ENCODE measurements around the gene ENOX1. TPM values are rescaled to one million over a fixed set of nuclear protein-coding genes. Genes with fewer than 3 reads are reported as not detected.

Gene ENOX1
- total RNA-seq, 1 donor from 2014 or later, result 2.5 TPM

DNA sequence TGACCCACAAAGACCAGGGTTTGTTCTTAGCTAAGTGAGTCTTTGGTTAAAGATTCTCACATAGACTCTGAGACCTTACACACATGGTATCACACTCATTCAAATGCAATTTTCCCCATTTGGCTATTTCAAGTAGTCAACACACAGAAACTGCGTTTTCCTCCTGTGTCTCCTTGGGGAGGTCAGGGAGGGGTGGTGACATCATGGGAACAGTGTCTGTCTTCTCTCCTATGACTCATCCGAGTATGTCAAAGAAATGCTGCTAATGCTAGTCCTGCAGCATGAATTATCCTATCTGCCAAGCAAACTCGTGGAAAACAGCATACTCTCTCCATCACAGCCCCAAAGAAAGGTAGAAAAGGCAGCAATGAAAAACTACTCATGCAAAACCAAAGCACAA lies 100.2 kb downstream of the ENOX1 start:
- Mint-ChIP-seq H3K4me1 (ENCODE audit: low read depth) (peaks cover 14% of the 10 kb centered on the region), H3K36me3 (ENCODE audit: insufficient read depth) (no peaks in the 10 kb centered on the region), H3K9me3 (ENCODE audit: low read depth) (no peaks in the 10 kb centered on the region), H3K27ac (no peak overlapping the region), H3K4me3 (ENCODE audit: low read depth) (no peak overlapping the region), H3K27me3 (peaks cover 5% of the 10 kb centered on the region)
- TF ChIP-seq, protein P1, sequence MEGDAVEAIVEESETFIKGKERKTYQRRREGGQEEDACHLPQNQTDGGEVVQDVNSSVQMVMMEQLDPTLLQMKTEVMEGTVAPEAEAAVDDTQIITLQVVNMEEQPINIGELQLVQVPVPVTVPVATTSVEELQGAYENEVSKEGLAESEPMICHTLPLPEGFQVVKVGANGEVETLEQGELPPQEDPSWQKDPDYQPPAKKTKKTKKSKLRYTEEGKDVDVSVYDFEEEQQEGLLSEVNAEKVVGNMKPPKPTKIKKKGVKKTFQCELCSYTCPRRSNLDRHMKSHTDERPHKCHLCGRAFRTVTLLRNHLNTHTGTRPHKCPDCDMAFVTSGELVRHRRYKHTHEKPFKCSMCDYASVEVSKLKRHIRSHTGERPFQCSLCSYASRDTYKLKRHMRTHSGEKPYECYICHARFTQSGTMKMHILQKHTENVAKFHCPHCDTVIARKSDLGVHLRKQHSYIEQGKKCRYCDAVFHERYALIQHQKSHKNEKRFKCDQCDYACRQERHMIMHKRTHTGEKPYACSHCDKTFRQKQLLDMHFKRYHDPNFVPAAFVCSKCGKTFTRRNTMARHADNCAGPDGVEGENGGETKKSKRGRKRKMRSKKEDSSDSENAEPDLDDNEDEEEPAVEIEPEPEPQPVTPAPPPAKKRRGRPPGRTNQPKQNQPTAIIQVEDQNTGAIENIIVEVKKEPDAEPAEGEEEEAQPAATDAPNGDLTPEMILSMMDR (IDR thresholded peaks at IDR 0.05; ENCODE audit: unreplicated experiment), result no peak
- no peak for DNase-seq (ENCODE audit: low spot score, unreplicated experiment)

DNA sequence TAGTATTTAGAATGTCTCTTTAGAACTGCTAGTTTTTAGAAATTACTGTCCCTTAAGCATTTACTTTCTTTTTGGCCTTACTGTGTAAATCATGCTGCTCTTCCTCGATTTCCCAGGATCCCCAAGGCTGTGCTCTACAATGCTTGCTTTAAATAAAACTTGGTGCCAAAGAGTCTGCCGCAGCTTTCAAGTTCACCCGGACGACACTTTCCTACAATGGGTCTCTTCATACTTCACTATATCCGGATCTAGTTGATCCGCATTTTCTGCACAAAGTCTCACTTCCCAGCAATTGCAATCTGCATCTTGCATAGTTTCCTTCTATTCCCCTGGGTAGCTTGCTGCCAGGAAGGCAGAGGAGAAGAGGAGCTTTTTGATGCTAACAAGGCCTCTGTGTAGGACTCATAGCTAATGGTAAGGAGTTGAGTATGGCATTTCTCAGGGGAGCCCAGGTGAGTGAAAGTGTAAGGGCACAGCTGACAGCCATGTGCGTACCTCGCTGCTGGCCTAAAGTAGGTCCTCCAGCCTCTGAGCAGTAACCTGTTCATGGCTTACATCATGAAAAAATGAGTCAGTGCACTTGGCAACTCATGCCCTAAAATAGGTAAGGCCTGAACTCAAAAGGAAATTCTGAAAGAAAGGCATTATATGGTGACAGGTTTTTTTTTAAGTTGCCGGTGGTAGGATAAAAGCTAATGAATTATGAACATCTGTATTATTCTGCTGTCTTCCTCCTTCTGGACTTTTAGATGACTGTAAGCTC lies 101.6 kb downstream of the ENOX1 start:
- no peak overlapping the region for H3K4me3 Mint-ChIP-seq (ENCODE audit: low read depth)
- H3K36me3 Mint-ChIP-seq (ENCODE audit: insufficient read depth), result no peaks in the 10 kb centered on the region
- DNase-seq (ENCODE audit: low spot score, unreplicated experiment), result no peak
- TF ChIP-seq, protein P1 (IDR thresholded peaks at IDR 0.05; ENCODE audit: unreplicated experiment), result no peak
- no peaks in the 10 kb centered on the region for H3K27me3 Mint-ChIP-seq
- H3K4me1 Mint-ChIP-seq (ENCODE audit: low read depth), result peaks cover 14% of the 10 kb centered on the region
- no peaks in the 10 kb centered on the region for H3K9me3 Mint-ChIP-seq (ENCODE audit: low read depth)
- H3K27ac Mint-ChIP-seq, result no peak overlapping the region

DNA sequence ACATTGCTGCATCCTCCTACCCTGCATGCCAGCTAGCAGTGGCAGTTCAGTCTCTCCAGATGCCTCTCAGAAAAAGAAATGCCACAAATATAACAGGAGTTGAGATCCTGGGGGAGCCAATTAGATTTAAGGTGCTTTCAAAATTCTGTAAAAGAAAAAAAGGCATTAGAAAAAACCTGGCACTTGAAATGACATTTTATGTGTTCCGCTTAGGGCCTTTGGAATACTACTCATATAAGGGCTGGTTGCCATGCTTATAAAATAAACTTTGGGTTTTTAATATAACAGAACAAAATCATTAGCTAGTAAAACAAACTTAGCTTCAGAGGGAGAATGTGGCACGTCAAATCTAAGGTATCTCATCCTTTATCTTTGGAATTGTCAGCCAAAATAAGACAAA lies 104.1 kb downstream of the ENOX1 start:
- H3K36me3 Mint-ChIP-seq (ENCODE audit: insufficient read depth), result no peaks in the 10 kb centered on the region
- TF ChIP-seq, protein P1 (IDR thresholded peaks at IDR 0.05; ENCODE audit: unreplicated experiment), result no peak
- H3K27ac Mint-ChIP-seq, result no peak overlapping the region

DNA sequence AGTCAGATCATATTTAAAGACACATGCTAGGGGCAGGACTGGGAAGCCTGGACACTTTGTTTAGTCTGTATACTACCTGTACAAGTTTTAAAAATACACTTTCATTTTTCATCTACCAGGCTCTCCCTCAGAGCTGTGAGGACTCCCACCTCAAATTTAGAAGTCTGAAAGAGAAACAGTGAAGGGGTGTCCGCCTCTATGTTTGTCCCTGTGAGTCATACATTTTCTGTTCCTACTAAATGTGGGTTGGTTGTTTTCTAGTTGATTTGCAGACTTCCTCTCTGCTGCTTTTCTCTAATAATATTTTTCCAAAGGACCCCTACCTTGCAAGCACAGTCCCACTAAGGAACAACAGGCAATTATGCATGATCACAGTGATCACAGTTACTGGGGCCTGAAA lies 110.5 kb downstream of the ENOX1 start:
- TF ChIP-seq, protein P1 (IDR thresholded peaks at IDR 0.05; ENCODE audit: unreplicated experiment), result no peak
- H3K36me3 Mint-ChIP-seq (ENCODE audit: insufficient read depth), result no peaks in the 10 kb centered on the region
- no peak overlapping the region for H3K27ac Mint-ChIP-seq

More for the DNA sequence above, 104.1 kb downstream of the ENOX1 start:
- DNase-seq (ENCODE audit: low spot score, unreplicated experiment), result no peak
- H3K4me1 Mint-ChIP-seq (ENCODE audit: low read depth), result peaks cover 17% of the 10 kb centered on the region
- H3K4me3 Mint-ChIP-seq (ENCODE audit: low read depth), result no peak overlapping the region
- H3K9me3 Mint-ChIP-seq (ENCODE audit: low read depth), result no peaks in the 10 kb centered on the region
- no peaks in the 10 kb centered on the region for H3K27me3 Mint-ChIP-seq

DNA sequence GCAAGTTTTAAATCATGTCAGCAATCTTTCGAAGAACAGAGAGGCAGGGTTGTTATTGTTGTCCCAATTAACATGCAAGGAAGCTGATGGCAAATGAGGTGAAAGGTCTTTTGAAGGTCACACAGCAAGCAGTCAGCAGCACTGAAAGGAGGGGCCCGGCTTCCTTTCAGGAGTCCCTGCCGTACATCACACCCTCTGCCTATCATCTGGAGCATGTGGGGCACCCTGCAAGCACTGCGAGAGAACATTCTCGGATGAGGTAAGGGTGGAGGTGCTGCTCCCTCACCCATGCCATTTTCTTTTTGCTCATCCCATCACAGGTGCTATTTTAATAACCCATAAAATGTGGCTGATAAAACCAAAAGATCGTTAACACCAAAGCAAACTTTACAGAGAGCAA lies 111.2 kb downstream of the ENOX1 start:
- Mint-ChIP-seq H3K27me3 (peaks cover 13% of the 10 kb centered on the region), H3K4me3 (ENCODE audit: low read depth) (no peak overlapping the region), H3K9me3 (ENCODE audit: low read depth) (no peaks in the 10 kb centered on the region), H3K27ac (no peak overlapping the region), H3K4me1 (ENCODE audit: low read depth) (peaks cover 4% of the 10 kb centered on the region), H3K36me3 (ENCODE audit: insufficient read depth) (no peaks in the 10 kb centered on the region)
- DNase-seq (ENCODE audit: low spot score, unreplicated experiment), result no peak
- TF ChIP-seq, protein P1 (IDR thresholded peaks at IDR 0.05; ENCODE audit: unreplicated experiment), result no peak

More for the DNA sequence above, 110.5 kb downstream of the ENOX1 start:
- no peak for DNase-seq (ENCODE audit: low spot score, unreplicated experiment)
- Mint-ChIP-seq H3K9me3 (ENCODE audit: low read depth) (no peaks in the 10 kb centered on the region), H3K4me3 (ENCODE audit: low read depth) (no peak overlapping the region), H3K27me3 (peaks cover 11% of the 10 kb centered on the region), H3K4me1 (ENCODE audit: low read depth) (peaks cover 4% of the 10 kb centered on the region)
